Karpas-422 (cell line): ENCODE results near the gene SLC7A6OS. TPM values are rescaled to one million over a fixed set of nuclear protein-coding genes. Genes with fewer than 3 reads are reported as not detected.

Experiments used
- DNase-seq: peaks from one replicate; pipeline ENCODE4 v3.0.0-alpha.2; 2015
- H2AFZ ChIP-seq: fragments of 200-600 bp; sonication (generic); 2 replicates; pipeline ENCODE4 v1.6.1; 2014; ENCODE audit warnings: antibody characterized with exemption, low read length, mixed read lengths
- H3K27ac ChIP-seq: fragments of 200-600 bp; sonication (generic); 2 replicates; pipeline ENCODE4 v1.5.1; 2014; ENCODE audit warnings: mild to moderate bottlenecking, low read length, moderate library complexity
- H3K27me3 ChIP-seq: fragments of 200-600 bp; sonication (generic); 2 replicates; pipeline ENCODE4 v1.6.1; 2014; ENCODE audit warnings: low read length, mixed read lengths
- H3K36me3 ChIP-seq: fragments of 200-600 bp; sonication (generic); 2 replicates; pipeline ENCODE4 v1.6.1; 2014; ENCODE audit warnings: low read length, mixed read lengths; ENCODE audit not compliant: insufficient read depth
- H3K4me1 ChIP-seq: fragments of 200-600 bp; sonication (generic); 2 replicates; pipeline ENCODE4 v1.6.1; 2014; ENCODE audit warnings: mild to moderate bottlenecking, low read length, mixed read lengths
- H3K4me2 ChIP-seq: fragments of 200-600 bp; sonication (generic); 2 replicates; pipeline ENCODE4 v1.6.1; 2014; ENCODE audit warnings: low read length, low read depth, mild to moderate bottlenecking; ENCODE audit not compliant: poor library complexity, severe bottlenecking
- H3K4me3 ChIP-seq: fragments of 200-600 bp; sonication (generic); 2 replicates; pipeline ENCODE4 v1.5.1; 2014; ENCODE audit warnings: mild to moderate bottlenecking, antibody characterized with exemption, low read length, mixed read lengths
- H3K79me2 ChIP-seq: fragments of 200-600 bp; sonication (generic); 2 replicates; pipeline ENCODE4 v1.6.1; 2014; ENCODE audit warnings: mild to moderate bottlenecking, low read length, mixed read lengths
- H3K9ac ChIP-seq: fragments of 200-600 bp; sonication (generic); 2 replicates; pipeline ENCODE4 v1.6.0; 2014; ENCODE audit warnings: low read length
- H3K9me2 ChIP-seq: fragments of 200-600 bp; sonication (generic), shearing (Covaris generic); replicated peaks from 2 replicates; pipeline ENCODE4 v1.6.0; 2014; ENCODE audit warnings: mild to moderate bottlenecking, low read length, moderate library complexity; ENCODE audit not compliant: insufficient read depth
- H3K9me3 ChIP-seq: fragments of 300-700, 200-600 bp; sonication (generic); 2 replicates; pipeline ENCODE4 v1.6.1; 2014; ENCODE audit warnings: low read length, mixed read lengths
- H4K20me1 ChIP-seq: fragments of 200-600 bp; sonication (generic); 2 replicates; pipeline ENCODE4 v1.6.1; 2014; ENCODE audit warnings: mild to moderate bottlenecking, antibody characterized with exemption, low read length, low read depth; ENCODE audit not compliant: insufficient read depth
- total RNA-seq: library from RNA; depleted of rRNA; stranded (reverse); fragments of >200 nt; shearing (Covaris generic); gene quantifications from 2 replicates; pipeline ENCODE4 v1.2.3, GENCODE V29; 2014; ENCODE audit warnings: low replicate concordance

The SLC7A6OS gene
- total RNA-seq, 1 experiment from 2014 or later, result 13.3 TPM

DNA sequence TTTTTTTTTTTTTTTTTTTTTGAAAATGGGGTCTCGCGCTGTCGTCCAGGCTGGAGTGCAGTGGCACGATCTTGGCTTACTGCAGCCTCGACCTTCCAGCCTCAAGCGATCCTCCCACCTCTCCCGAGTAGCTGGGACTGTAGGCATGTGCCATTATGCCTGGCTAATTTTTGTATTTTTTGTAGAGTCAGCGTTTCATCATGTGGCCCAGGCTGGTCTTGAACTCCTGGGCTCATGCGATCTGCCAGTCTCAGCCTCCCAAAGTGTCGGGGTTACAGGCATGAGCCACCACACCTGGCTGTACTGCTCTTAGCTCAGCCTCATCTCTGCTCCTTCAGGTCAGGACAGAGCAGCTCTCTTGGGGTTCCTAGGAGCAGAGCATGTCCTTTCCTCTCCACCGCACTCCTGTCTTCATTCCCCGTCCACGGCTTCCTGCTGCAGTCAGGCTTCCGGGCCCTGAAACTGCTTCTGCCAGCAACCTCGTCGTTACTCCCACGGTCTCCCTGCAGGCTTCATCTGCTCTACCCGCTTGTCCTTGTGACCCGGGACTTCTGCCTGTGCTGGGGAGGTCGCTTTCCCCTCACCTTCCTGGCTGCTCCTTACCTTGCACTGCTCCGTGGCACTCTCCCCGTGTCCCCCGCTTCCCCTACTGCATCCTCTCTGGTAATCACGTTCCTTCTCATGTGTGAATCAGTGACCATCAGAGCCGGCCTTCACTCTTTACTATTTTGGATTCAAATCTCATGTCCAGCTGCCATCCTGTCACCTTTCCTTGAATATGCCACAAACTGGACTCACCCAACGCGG, 38.1 kb upstream of the SLC7A6OS start:
- no peak overlapping the region for H2AFZ ChIP-seq
- no peak overlapping the region for H3K4me2 ChIP-seq
- H3K36me3 ChIP-seq, result peaks cover 10% of the 10 kb centered on the region; the same call in 1 of the 2 replicates
- DNase-seq, result no peak
- H3K9ac ChIP-seq, result no peak overlapping the region
- H3K9me3 ChIP-seq, result no peaks in the 10 kb centered on the region
- no peaks in the 10 kb centered on the region for H3K79me2 ChIP-seq
- no peaks in the 10 kb centered on the region for H4K20me1 ChIP-seq
- H3K4me1 ChIP-seq, result no peaks in the 10 kb centered on the region
- no peaks in the 10 kb centered on the region for H3K27me3 ChIP-seq
- no peaks in the 10 kb centered on the region for H3K9me2 ChIP-seq
- H3K27ac ChIP-seq, result no peak overlapping the region
- H3K4me3 ChIP-seq, result no peak overlapping the region

- no peaks in the 10 kb centered on the region for H3K9me2 ChIP-seq
- no peaks in the 10 kb centered on the region for H3K79me2 ChIP-seq
- no peak for DNase-seq
- H3K27ac ChIP-seq, result no peak overlapping the region
- no peak overlapping the region for H3K4me3 ChIP-seq
- peaks cover 10% of the 10 kb centered on the region; the same call in 1 of the 2 replicates for H3K36me3 ChIP-seq
- no peaks in the 10 kb centered on the region for H3K9me3 ChIP-seq
- H3K9ac ChIP-seq, result no peak overlapping the region
- H3K4me1 ChIP-seq, result no peaks in the 10 kb centered on the region
- H2AFZ ChIP-seq, result no peak overlapping the region
- no peaks in the 10 kb centered on the region for H3K27me3 ChIP-seq
- H3K4me2 ChIP-seq, result no peak overlapping the region
- H4K20me1 ChIP-seq, result no peaks in the 10 kb centered on the region
Observed at GRCh38 chr16:68347605-68348004, 36.9 kb upstream of the SLC7A6OS start.

DNA sequence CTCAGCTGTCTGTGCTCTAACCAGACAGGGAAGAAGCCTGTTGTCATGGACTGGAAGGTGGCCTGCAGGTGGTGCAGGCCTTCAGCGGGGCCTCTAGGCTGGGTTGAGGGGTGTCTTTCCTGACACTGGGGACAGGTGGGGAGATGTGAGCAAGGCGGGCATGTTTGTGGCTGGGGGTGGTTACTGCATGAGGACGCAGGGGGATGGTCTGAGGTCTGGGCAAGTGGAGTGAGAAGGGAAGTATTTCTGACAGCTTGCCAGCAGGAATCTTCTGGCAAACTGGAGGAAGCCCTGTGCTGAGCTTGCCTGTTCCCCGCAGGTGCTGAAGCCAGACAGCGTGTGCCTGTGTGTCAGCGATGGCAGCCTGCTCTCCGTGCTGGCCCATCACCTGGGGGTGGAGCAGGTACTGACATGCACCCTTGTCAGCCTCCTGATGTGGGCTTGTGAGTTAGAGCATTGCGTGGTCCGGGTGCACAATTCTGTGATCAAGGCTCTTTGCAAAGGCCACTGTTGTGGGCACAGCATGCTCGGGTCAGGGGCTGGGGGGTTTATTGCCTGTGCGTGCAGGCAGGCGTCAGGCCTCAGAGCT, 36.2 kb upstream of the SLC7A6OS start:
- DNase-seq, result no peak
- Histone ChIP-seq H4K20me1 (no peaks in the 10 kb centered on the region), H3K27ac (no peak overlapping the region), H3K4me3 (no peak overlapping the region), H3K27me3 (no peaks in the 10 kb centered on the region), H3K9me2 (no peaks in the 10 kb centered on the region), H3K36me3 (peaks cover 6% of the 10 kb centered on the region; the same call in 1 of the 2 replicates), H3K79me2 (no peaks in the 10 kb centered on the region), H3K4me2 (no peak overlapping the region), H3K9ac (no peak overlapping the region), H3K9me3 (no peaks in the 10 kb centered on the region), H3K4me1 (no peaks in the 10 kb centered on the region), H2AFZ (no peak overlapping the region)

- H3K27me3 ChIP-seq, result no peaks in the 10 kb centered on the region
- no peak overlapping the region for H3K9ac ChIP-seq
- no peaks in the 10 kb centered on the region for H3K9me2 ChIP-seq
- H3K79me2 ChIP-seq, result no peaks in the 10 kb centered on the region
- no peaks in the 10 kb centered on the region for H3K4me1 ChIP-seq
- DNase-seq, result no peak
- H3K9me3 ChIP-seq, result no peaks in the 10 kb centered on the region
- no peak overlapping the region for H3K4me2 ChIP-seq
- no peaks in the 10 kb centered on the region for H4K20me1 ChIP-seq
- no peak overlapping the region for H3K4me3 ChIP-seq
- H3K36me3 ChIP-seq, result peaks cover 8% of the 10 kb centered on the region
- no peak overlapping the region for H3K27ac ChIP-seq
- H2AFZ ChIP-seq, result no peak overlapping the region
Observed at GRCh38 chr16:68345958-68346635, 35.4 kb upstream of the SLC7A6OS start.

DNA sequence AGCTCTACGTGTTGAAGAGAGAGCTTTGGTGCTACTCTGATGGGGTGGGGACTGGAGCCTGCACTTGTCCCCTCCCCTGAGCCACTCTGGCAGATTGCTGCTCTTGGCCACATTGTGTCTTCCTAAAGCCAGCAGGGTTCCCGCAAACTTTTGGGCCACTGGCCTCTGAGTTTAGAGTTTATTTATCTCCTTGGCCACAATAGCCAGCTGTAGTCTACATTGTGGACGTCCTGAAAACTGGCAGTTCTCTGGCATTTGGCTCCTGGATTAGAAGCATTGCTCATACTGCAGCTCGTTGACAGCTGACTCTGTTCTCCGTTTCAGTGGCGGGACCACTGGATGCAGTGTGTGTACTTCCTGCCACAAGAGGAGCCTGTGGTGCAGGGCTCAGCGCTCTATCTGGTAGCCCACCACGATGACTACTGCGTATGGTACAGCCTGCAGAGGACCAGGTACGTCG, 34.6 kb upstream of the SLC7A6OS start:
- H3K4me1 ChIP-seq, result no peaks in the 10 kb centered on the region
- no peak overlapping the region for H3K4me3 ChIP-seq
- H3K4me2 ChIP-seq, result no peak overlapping the region
- H3K36me3 ChIP-seq, result peaks cover 15% of the 10 kb centered on the region
- no peak overlapping the region for H3K27ac ChIP-seq
- no peaks in the 10 kb centered on the region for H4K20me1 ChIP-seq
- H3K27me3 ChIP-seq, result no peaks in the 10 kb centered on the region
- DNase-seq, result no peak
- H3K9ac ChIP-seq, result no peak overlapping the region
- 0 out of 2 replicates have a peak, but pooled peaks cover 3% of the 10 kb centered on the region for H3K79me2 ChIP-seq
- H2AFZ ChIP-seq, result no peak overlapping the region
- H3K9me2 ChIP-seq, result no peaks in the 10 kb centered on the region
- no peaks in the 10 kb centered on the region for H3K9me3 ChIP-seq

DNA sequence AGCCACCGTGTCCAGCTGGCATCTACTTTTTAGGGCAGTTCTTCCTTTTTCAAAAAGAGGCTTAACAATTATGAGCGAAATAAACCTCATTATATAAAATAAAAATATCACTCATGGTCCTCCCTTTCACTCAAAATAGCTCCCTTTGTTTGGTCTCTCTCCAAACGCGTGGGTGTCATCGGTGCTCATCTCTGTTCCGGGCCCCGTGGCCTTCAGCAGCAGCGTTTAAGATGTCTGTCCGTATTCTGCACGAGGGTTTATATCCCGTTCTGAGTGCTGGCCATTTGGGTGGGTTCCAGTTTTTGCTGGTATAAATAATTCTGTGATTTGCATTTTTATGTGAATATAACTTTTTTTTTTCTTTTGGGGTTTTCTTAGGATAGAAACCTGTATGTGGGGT, 33.5 kb upstream of the SLC7A6OS start:
- Histone ChIP-seq H3K4me2 (no peak overlapping the region), H4K20me1 (no peaks in the 10 kb centered on the region), H3K9me2 (no peaks in the 10 kb centered on the region), H3K4me1 (no peaks in the 10 kb centered on the region), H3K9ac (no peak overlapping the region), H3K36me3 (peaks cover 22% of the 10 kb centered on the region), H3K27me3 (no peaks in the 10 kb centered on the region), H3K27ac (no peak overlapping the region), H3K4me3 (no peak overlapping the region), H2AFZ (no peak overlapping the region), H3K9me3 (no peaks in the 10 kb centered on the region), H3K79me2 (0 out of 2 replicates have a peak, but pooled peaks cover 3% of the 10 kb centered on the region)
- no peak for DNase-seq

DNA sequence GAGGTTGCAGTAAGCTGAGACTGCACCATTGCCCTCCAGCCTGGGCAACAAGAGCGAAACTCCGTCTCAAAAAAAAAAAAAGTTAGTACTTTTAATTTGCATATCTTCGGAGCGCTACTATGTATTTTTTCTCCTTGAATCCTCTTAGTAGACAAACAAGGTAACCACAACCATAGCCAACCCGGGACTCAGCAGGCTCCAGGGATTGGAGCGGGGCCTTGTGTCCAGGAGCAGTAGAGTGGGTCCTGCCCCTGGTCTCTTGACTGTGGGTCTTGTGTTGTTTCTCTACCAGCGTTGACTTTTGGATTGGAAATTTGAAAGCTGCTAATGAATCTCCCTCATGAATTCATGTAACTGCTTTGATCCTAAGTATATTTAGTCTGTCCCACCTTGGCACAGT, 32.4 kb upstream of the SLC7A6OS start:
- no peak overlapping the region for H3K9ac ChIP-seq
- DNase-seq, result no peak
- no peak overlapping the region for H3K27ac ChIP-seq
- no peaks in the 10 kb centered on the region for H3K9me3 ChIP-seq
- H4K20me1 ChIP-seq, result no peaks in the 10 kb centered on the region
- H3K27me3 ChIP-seq, result no peaks in the 10 kb centered on the region
- H3K4me2 ChIP-seq, result no peak overlapping the region
- no peak overlapping the region for H3K4me3 ChIP-seq
- H3K79me2 ChIP-seq, result 0 out of 2 replicates have a peak, but pooled peaks cover 3% of the 10 kb centered on the region
- H3K9me2 ChIP-seq, result no peaks in the 10 kb centered on the region
- peaks cover 26% of the 10 kb centered on the region for H3K36me3 ChIP-seq
- H2AFZ ChIP-seq, result no peak overlapping the region
- H3K4me1 ChIP-seq, result no peaks in the 10 kb centered on the region

- DNase-seq, result no peak
- H3K36me3 ChIP-seq, result peaks cover 26% of the 10 kb centered on the region
- H3K4me1 ChIP-seq, result no peaks in the 10 kb centered on the region
- no peak overlapping the region for H3K4me2 ChIP-seq
- 0 out of 2 replicates have a peak, but pooled peaks cover 3% of the 10 kb centered on the region for H3K79me2 ChIP-seq
- no peak overlapping the region for H3K9ac ChIP-seq
- H4K20me1 ChIP-seq, result no peaks in the 10 kb centered on the region
- no peak overlapping the region for H3K4me3 ChIP-seq
- H3K9me2 ChIP-seq, result no peaks in the 10 kb centered on the region
- no peaks in the 10 kb centered on the region for H3K27me3 ChIP-seq
- no peak overlapping the region for H3K27ac ChIP-seq
- H3K9me3 ChIP-seq, result no peaks in the 10 kb centered on the region
- H2AFZ ChIP-seq, result no peak overlapping the region
Observed at GRCh38 chr16:68342620-68343019, 31.9 kb upstream of the SLC7A6OS start.
